ENCODE measurements around the gene FARSA. TPM values are rescaled to one million over a fixed set of nuclear protein-coding genes. Genes with fewer than 3 reads are reported as not detected.
"Not testable (repeated sequence)": the region's sequence is repeated elsewhere in the genome, so short reads cannot be mapped to it uniquely, and the experiment has no call there.

Gene FARSA
- total and polyA plus RNA-seq, 2 of the 8 experiments (the other 6 are each of a cell fraction or from before 2014, with no cell fraction given): 61.0 to 103 TPM

DNA sequence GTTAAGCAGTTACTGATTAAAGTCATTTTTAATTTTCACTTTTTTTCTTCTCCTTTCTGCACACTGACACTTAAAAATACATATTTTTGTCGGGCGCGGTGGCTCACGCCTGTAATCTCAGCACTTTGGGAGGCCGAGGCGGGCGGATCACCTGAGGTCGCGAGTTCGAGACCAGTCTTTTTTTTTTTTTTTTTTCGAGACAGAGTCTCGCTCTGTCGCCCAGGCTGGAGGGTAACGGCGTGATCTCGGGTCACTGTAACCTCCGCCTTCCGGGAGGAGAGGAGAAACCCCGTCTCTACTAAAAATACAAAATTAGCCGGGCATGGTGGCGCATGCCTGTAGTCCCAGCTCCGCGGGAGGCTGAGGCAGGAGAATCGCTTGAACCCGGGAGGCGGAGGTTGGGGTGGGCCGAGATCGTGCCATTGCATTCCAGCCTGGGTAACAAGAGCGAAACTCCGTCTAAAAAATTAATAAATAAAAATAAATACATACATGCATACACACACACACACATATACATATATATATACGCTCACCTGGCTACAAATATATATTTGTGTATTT lies 24.0 kb upstream of the FARSA start:
- ChIA-PET POLR2A (ENCODE audit: partially characterized antibody) (interaction anchor here (0.8 to 8.1 kb wide), 8 partner anchors 5 to 72 kb away, joined by 3 to 71 read pairs (median 22); partner anchors contain the start of genes CALR, FARSA, GCDH and KLF1), CTCF (ENCODE audit: partially characterized antibody) (interaction anchor here (6.7 kb wide), 1 partner anchor 9 kb away, joined by 62 read pairs; no protein-coding TSS in a partner anchor)
- not testable (repeated sequence) for FAIRE-seq

More for the DNA sequence above, 24.0 kb upstream of the FARSA start:
- H2AK5ac ChIP-seq (ENCODE audit: low read depth, low read length); H2BK5ac ChIP-seq (ENCODE audit: low read depth, low read length); H3K4ac ChIP-seq (replicated peaks; ENCODE audit: insufficient read length, low read depth, low read length); H3K9ac ChIP-seq (replicated peaks in 1 of 4; ENCODE audit: extremely low read depth in 1 of 4, low read depth in 3 of 4, low read length in 3 of 4); H3K27ac ChIP-seq (ENCODE audit: low read depth, low read length); H2AFZ ChIP-seq (ENCODE audit: low read length); H3K9me3 ChIP-seq (ENCODE audit: insufficient read depth in 2 of 2, low read depth in 1 of 2, low read length in 1 of 2); H3K23me2 ChIP-seq (ENCODE audit: low read depth, low read length); H3K56ac ChIP-seq (replicated peaks; ENCODE audit: insufficient read length, low read depth, low read length); H3K79me1 ChIP-seq (ENCODE audit: low read depth, low read length); H2BK12ac ChIP-seq (ENCODE audit: low read depth, low read length); H3K27me3 ChIP-seq (replicated peaks in 1 of 4; ENCODE audit: control insufficient read depth in 3 of 4, extremely low read depth in 1 of 4, insufficient read depth in 3 of 4, low read length in 3 of 4); H3K14ac ChIP-seq (ENCODE audit: insufficient read length); H4K91ac ChIP-seq (replicated peaks; ENCODE audit: insufficient read length, low read length); H4K8ac ChIP-seq (ENCODE audit: extremely low read depth, insufficient read depth, low read length); H4K5ac ChIP-seq (ENCODE audit: insufficient read length, low read depth, low read length); H2BK15ac ChIP-seq (ENCODE audit: low read length); H4K20me1 ChIP-seq (replicated peaks in 1 of 2; ENCODE audit: control insufficient read depth in 1 of 2, insufficient read depth in 2 of 2, low read length in 2 of 2); H3K23ac ChIP-seq (ENCODE audit: insufficient read length); H2BK20ac ChIP-seq (ENCODE audit: low read length); H3K4me1 ChIP-seq (replicated peaks in 1 of 4; ENCODE audit: control insufficient read depth in 3 of 4, insufficient read depth in 4 of 4, low read length in 3 of 4); H3K18ac ChIP-seq (ENCODE audit: extremely low read depth, low read length); DNase-seq (ENCODE audit: low read depth in 1 of 2, low spot score in 2 of 2); H2BK120ac ChIP-seq (replicated peaks; ENCODE audit: low read depth, low read length): not testable (repeated sequence)
- peak; percentile 45; the same call in 1 of the 2 replicates for TF ChIP-seq KDM1A (IDR thresholded peaks at IDR 0.05; ENCODE audit: borderline replicate concordance, low read length)
- Histone ChIP-seq H3K36me3 (ENCODE audit: control insufficient read depth in 2 of 4, insufficient read depth in 4 of 4, low read length in 3 of 4) (peaks cover 0 to 19% (median 3%) of the 10 kb centered on the region in 4 experiments; a peak in 4 of 8 replicates), H3K4me3 (ENCODE audit: extremely low read depth in 1 of 4, insufficient read depth in 2 of 4, low read depth in 3 of 4, low read length in 4 of 4) (peak overlapping the region; percentile 82 to 91 (median 88)), H3K4me2 (ENCODE audit: insufficient read depth in 1 of 2, low read depth in 2 of 2, low read length in 2 of 2) (peak overlapping the region; percentile 67 to 81; a peak in 3 of 4 replicates), H3K79me2 (ENCODE audit: control insufficient read depth in 1 of 2, insufficient read depth in 2 of 2, low read length in 2 of 2) (peaks cover 4 to 27% of the 10 kb centered on the region in 2 experiments; a peak in 3 of 4 replicates)
- 89% methylated on average over 16 of the region's 31 CpGs; no CpG with 5 or more reads in 1 of the 2 experiments for WGBS, 2 experiments (ENCODE audit: extremely low coverage in 1 of 2, insufficient coverage in 1 of 2, insufficient read length in 1 of 2, insufficient replicate concordance in 2 of 2, low coverage in 1 of 2, low lambda C conversion rate in 2 of 2, missing lambda C conversion rate in 1 of 2)
